Ascending aorta (tissue), 2 donors: Measurements from ENCODE around the gene IDUA. TPM values are rescaled to one million over a fixed set of nuclear protein-coding genes. Genes with fewer than 3 reads are reported as not detected.

ENCODE experiments used
- DNase-seq, 2 donors: peaks; one replicate each; pipeline ENCODE4 v3.0.0-alpha.2; 2019; ENCODE audit warnings: low spot score in 2 of 2
- H3K27ac ChIP-seq, 2 donors: fragments of 200-600 bp; sonication (generic); one replicate each; pipeline ENCODE4 v1.5.1; 2016 to 2017; ENCODE audit warnings: mild to moderate bottlenecking in 1 of 2
- H3K27me3 ChIP-seq: fragments of 200-600 bp; sonication (generic); one replicate; pipeline ENCODE4 v1.5.1; 2017
- H3K36me3 ChIP-seq, 2 donors: fragments of 200-600 bp; sonication (generic); one replicate each; pipeline ENCODE4 v1.5.1; 2016
- H3K4me1 ChIP-seq, 2 donors: fragments of 200-600 bp; sonication (generic); one replicate each; pipeline ENCODE4 v1.5.1; 2016 to 2017; ENCODE audit warnings: mild to moderate bottlenecking in 1 of 2
- H3K4me3 ChIP-seq, 2 donors: fragments of 200-600 bp; sonication (generic); one replicate each; pipeline ENCODE4 v1.5.1; 2016 to 2017; ENCODE audit warnings: mild to moderate bottlenecking in 1 of 2
- H3K9me3 ChIP-seq, 2 donors: fragments of 200-600 bp; sonication (generic); one replicate each; pipeline ENCODE4 v1.5.1; 2016
- CTCF ChIP-seq, 3 experiments: fragments of 200-600 bp in 2 of 3; fragments of 450-650 bp in 1 of 3; sonication (generic) in 2 of 3; IDR thresholded peaks; one replicate each; pipeline ENCODE4 v1.5.1; 2016 to 2019; ENCODE audit warnings: antibody characterized with exemption in 3 of 3, mild to moderate bottlenecking in 1 of 3, moderate library complexity in 1 of 3
- intact Hi-C: fragments of 100-400 bp; cut with DNase I; formaldehyde crosslinking; loops from one replicate; pipeline ENCODE4 v1.15.1; 2023
- total RNA-seq: library from RNA; depleted of rRNA; stranded (reverse); fragments of >200 nt; gene quantifications from one replicate; pipeline ENCODE4 v1.1.0, GENCODE V29; 2016

IDUA gene
- total RNA-seq, 1 donor from 2014 or later, result 118 TPM

GRCh38 chr4:1030031-1030430 lies 43.2 kb downstream of the IDUA start:
- intact Hi-C loops, result no loop called here
- DNase-seq, result no peak
- H3K4me3 ChIP-seq, result no peak overlapping the region
- H3K9me3 ChIP-seq, result no peaks in the 10 kb centered on the region
- no peak overlapping the region for H3K27ac ChIP-seq
- H3K4me1 ChIP-seq, result peaks cover 22 to 28% of the 10 kb centered on the region in 2 donors
- no peaks in the 10 kb centered on the region for H3K27me3 ChIP-seq
- no peak for TF ChIP-seq CTCF (IDR thresholded peaks at IDR 0.05)
- H3K36me3 ChIP-seq, result peaks cover 4 to 8% of the 10 kb centered on the region in 2 donors

GRCh38 chr4:1030559-1030958 lies 43.7 kb downstream of the IDUA start:
- H3K4me1 ChIP-seq, result peaks cover 26 to 33% of the 10 kb centered on the region in 2 donors
- no peak overlapping the region for H3K27ac ChIP-seq
- no peaks in the 10 kb centered on the region for H3K9me3 ChIP-seq
- no peaks in the 10 kb centered on the region for H3K27me3 ChIP-seq
- peaks cover 0 to 3% of the 10 kb centered on the region in 2 donors for H3K36me3 ChIP-seq
- H3K4me3 ChIP-seq, result no peak overlapping the region
- DNase-seq, result no peak
- TF ChIP-seq CTCF (IDR thresholded peaks at IDR 0.05), result no peak
- intact Hi-C loops, result no loop called here

- H3K27me3 ChIP-seq, result no peaks in the 10 kb centered on the region
- no peak for TF ChIP-seq CTCF (IDR thresholded peaks at IDR 0.05)
- no peaks in the 10 kb centered on the region for H3K36me3 ChIP-seq
- intact Hi-C loops, result no loop called here
- H3K4me1 ChIP-seq, result peaks cover 33 to 41% of the 10 kb centered on the region in 2 donors
- H3K9me3 ChIP-seq, result no peaks in the 10 kb centered on the region
- no peak for DNase-seq
- no peak overlapping the region for H3K4me3 ChIP-seq
- H3K27ac ChIP-seq, result no peak overlapping the region
Measured at GRCh38 chr4:1031346-1031745, 44.5 kb downstream of the IDUA start.

- no peak overlapping the region for H3K4me3 ChIP-seq
- intact Hi-C loops, result no loop called here
- TF ChIP-seq CTCF (IDR thresholded peaks at IDR 0.05), result peak in 2 of 3 experiments; percentile 46 to 50
- H3K9me3 ChIP-seq, result no peaks in the 10 kb centered on the region
- H3K27ac ChIP-seq, result no peak overlapping the region
- DNase-seq, result no peak
- H3K27me3 ChIP-seq, result no peaks in the 10 kb centered on the region
- peaks cover 36 to 49% of the 10 kb centered on the region in 2 donors for H3K4me1 ChIP-seq
- H3K36me3 ChIP-seq, result no peaks in the 10 kb centered on the region
Measured at GRCh38 chr4:1031956-1032795, 45.3 kb downstream of the IDUA start.

GRCh38 chr4:1032861-1033260 lies 46.0 kb downstream of the IDUA start:
- Histone ChIP-seq H3K36me3 (no peaks in the 10 kb centered on the region), H3K27me3 (no peaks in the 10 kb centered on the region), H3K4me3 (no peak overlapping the region), H3K27ac (peak overlapping the region in 1 of 2 donors; percentile 91), H3K4me1 (peaks cover 36 to 51% of the 10 kb centered on the region in 2 donors), H3K9me3 (no peaks in the 10 kb centered on the region)
- TF ChIP-seq CTCF (IDR thresholded peaks at IDR 0.05), result no peak
- DNase-seq, result no peak
- intact Hi-C loops, result no loop called here
